GDM1 (cell line): ENCODE results near the gene FGF12.

Experiments used
- DNase-seq: peaks from one replicate; lab custom pipeline; 2025; lab: John Stamatoyannopoulos, UW

Gene FGF12

GRCh38 chr3:192494174-192494573, 233.2 kb downstream of the FGF12 start:
- DNase-seq, result no peak

DNA sequence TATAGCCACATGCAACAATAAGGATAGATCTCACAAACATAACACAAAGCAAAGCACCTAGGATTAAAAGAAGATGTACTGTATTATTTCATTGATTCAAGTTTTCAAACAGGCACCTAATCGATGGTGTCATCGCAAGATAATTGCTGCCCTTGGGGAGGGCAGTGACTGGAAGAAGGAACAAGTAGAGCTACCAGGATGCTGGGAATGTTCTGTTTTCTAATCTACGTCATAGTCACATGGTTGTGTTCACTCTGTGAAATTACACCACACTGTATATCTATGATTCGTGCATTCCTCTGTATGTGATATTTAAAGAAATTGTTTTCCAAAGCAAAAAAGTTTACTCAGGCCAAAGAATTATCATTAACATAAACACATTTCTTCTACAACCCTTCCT, 236.6 kb downstream of the FGF12 start:
- DNase-seq, result no peak

- no peak for DNase-seq
These were observed 237.8 kb downstream of the FGF12 start for GRCh38 chr3:192489579-192489978.

- no peak for DNase-seq
These were observed 240.3 kb downstream of the FGF12 start for GRCh38 chr3:192487033-192487432.

DNA sequence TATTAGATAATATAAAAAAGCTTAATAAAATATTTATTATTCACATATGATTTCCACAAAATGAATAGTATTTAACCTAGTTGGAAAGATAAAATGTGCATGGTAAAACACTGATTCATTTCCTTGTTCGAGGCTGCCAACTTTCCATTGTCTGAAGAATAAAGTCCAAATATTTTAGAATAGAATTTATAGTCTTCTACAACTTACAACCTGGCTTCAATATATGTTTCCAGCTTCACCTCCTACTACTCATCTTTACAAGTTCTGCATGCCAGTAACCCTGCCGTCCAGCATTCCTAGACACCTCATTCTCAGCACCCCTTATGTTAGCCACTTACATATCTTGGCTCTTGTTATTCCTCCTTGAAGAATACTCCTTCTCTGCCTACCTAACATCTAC, 244.5 kb downstream of the FGF12 start:
- no peak for DNase-seq

DNA sequence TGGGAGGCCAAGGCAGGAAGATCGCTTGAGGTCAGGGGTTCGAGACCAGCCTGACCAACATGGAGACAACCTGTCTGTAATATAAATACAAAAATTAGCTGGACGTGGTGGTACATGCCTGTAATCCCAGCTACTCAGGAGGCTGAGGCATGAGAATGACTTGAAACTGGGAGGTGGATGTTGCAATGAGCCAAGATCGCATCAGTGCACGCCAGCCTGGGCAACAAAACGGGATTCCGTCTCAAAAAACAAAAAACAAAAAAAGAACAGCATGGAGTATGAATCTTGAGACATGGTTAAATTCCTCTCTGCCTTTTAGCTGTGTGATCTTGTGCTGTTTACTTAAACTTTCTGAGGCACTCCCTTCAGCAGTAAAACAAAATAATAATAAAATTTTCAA, 244.9 kb downstream of the FGF12 start:
- no peak for DNase-seq

DNA sequence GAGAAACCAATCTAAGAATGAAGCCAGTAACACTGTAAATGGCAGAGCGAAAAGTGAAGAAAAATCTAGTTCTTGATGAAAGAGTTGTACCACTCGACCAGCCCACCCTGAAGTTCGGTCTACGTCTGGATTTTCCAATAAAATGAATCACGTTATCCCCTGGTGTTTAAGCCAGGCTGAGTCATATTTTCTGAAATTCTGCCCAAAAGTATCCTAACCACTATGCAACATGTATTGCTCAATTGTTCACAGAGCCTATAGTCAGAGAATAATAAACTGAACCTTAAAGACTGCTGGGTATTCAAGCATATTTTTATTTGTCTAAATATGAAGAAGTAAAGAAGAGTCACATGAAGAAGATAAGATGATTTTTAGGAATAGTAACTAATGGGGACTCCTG, 245.7 kb downstream of the FGF12 start:
- DNase-seq, result no peak

DNA sequence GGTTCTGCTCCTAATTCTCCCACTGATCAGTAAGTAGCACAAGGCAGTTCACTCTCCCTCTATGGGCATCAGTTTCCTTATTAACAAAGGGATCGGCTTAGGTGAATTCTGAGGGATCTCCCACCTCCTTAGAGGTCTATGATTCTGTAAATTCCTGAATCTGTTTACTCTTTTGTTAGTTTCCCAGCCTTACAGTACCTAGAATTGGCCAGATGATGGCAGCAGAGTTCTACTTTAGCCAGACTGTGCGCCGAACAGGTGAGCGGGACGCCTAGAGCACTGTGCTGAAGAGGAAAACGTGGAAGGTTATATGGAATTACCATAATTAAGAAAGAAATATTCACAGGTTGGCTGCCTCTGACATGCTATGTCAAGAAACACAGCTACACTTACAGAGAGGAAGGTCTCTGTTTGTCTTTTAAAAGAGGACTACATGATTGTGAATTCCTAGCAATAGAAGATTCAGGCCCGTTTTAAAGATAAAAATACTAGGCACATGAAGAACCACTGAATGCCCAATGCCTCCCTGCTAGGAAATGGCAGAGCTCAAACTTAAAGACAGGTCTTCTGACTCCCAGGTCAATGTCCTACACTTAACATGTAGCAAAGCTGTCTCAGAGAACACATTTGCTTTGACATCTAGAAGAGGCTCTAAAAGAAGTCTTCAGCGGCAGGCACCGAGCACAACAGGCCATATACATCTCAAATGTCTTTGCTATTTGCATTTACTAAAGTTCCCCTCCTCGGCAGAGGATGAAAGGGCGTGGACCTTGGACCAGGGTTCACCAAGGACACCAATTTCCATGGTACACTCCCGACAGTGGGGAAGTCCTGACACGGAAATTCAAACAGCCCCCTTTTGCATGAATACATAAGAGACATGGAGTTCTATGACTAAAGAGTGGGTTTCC, 259.9 kb downstream of the FGF12 start:
- DNase-seq, result no peak

DNA sequence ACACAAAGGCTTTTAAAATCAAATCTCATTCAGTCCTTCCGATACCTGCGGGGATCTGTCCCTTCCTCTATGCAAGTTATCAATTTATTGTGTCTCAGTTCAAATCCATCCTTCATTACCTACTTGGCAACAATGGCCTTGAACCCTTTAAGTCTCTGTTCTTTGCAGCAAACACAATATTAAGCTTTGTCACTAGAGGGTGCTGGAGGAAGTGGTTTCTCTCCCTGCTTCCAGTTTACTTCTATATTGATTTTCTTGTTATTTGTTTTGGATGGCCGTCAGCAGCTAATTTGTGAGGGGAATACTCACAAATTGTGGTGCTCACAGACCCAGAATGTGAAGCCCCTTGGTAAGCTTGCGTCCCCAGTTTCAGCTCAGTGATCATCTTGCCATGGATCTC, 278.3 kb downstream of the FGF12 start:
- DNase-seq, result no peak

- DNase-seq, result no peak
These were observed 281.3 kb downstream of the FGF12 start for GRCh38 chr3:192445770-192446644.

- DNase-seq, result no peak
These were observed 282.6 kb downstream of the FGF12 start for GRCh38 chr3:192444791-192445106.

DNA sequence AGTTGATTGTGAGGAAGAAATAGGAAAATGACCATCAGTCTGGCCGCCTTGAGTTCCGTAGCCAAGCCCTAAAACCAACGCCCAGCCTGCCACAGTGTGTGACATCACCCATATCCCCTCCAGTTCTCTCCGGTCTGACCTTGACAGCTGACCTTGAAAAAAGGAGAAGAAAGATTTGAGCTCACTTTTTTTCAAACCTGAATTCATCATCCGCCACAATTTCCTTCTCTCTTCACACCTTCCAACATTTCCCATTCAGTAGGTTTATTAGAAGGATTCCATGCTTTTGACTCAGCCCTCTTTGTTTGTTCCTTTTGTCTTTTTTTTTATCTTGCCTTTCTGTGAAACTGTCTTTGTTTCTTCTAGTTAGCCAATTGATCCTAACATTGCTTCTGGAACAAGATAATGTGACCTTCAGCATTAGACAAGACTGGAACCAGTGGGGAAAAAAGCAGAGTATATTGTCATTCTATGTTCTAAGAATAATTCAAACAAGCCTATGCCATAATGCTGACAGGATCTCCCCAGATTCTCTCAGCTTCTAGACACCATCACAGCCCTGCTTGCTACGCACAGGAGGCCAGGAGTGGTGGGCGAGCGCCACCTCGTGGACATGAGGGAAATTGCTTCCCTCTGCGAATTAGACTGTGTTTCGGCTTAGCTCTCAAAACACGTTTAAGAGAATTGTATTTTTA, 283.1 kb downstream of the FGF12 start:
- peak; percentile 8 for DNase-seq

DNA sequence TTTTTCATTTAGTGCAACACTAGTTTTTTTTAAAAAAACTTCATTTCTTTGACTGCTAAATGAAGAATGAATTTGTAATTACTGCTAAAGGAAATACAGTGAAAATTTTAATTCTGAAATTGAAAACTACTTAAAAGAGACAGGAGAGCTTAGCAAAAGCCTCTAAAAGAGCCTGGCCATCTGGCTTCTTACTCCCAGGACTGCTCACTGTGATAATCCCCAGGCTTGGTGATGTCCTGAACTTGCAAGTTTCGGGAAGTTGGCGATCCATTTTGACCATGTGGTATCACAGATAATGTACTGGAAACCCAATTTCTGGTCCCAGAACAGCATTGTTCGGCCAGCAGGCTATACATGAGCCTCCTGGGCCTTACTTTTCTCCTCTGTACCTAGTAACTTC, 292.1 kb downstream of the FGF12 start:
- DNase-seq, result no peak

GRCh38 chr3:192434186-192434585, 293.2 kb downstream of the FGF12 start:
- DNase-seq, result no peak

GRCh38 chr3:192433704-192434103, 293.6 kb downstream of the FGF12 start:
- no peak for DNase-seq

- no peak for DNase-seq
These were observed 304.4 kb downstream of the FGF12 start for GRCh38 chr3:192422997-192423342.

- no peak for DNase-seq
These were observed 304.9 kb downstream of the FGF12 start for GRCh38 chr3:192422321-192422996.

DNA sequence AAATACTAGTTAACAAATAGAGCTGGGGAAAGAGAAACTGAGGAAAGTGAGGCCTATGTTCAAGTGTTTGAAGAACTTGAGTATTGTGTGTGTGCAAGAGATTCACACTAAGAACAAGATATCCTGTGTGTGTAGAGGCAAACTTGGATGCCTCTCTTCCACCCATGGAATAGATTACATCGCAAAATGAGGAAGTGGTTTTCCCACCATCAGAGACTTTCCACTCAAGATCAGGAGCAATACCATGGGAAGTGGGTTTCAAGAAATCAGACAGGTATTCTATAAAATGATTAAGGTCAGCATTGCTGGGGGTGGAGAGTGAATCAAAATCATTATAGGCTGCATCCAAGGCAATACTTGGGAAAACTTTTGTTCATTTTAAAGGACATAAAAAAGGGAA, 308.0 kb downstream of the FGF12 start:
- DNase-seq, result no peak

- no peak for DNase-seq
These were observed 309.7 kb downstream of the FGF12 start for GRCh38 chr3:192417559-192418055.

- DNase-seq, result no peak
These were observed 310.3 kb downstream of the FGF12 start for GRCh38 chr3:192417017-192417416.

GRCh38 chr3:192413461-192413860, 313.9 kb downstream of the FGF12 start:
- no peak for DNase-seq

DNA sequence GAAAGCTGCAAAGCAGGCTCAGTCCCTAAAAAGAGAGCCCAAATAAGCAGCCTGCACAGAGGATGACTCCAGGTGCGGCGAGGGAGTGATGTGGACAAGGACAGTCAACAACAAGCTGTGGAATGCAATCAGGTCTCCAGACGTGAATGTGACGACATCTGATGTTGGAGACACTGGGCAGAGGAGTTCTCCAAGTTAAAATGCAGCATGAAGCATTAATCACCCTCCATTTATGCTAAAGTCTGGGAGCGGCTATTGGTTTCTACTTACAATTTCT, 316.7 kb downstream of the FGF12 start:
- DNase-seq, result no peak
